ENCODE measurements around the gene SPACDR. TPM values are rescaled to one million over a fixed set of nuclear protein-coding genes. Genes with fewer than 3 reads are reported as not detected.

Gene SPACDR
- total and polyA plus RNA-seq, 2 donors (not counting 1 experiment from before 2014, with no cell fraction given): 2.1 to 3.7 TPM

- no peak for TF ChIP-seq EZH2 (IDR thresholded peaks at IDR 0.05; ENCODE audit: borderline replicate concordance, insufficient read depth, low read depth, low read length, poor library complexity, severe bottlenecking)
- TF ChIP-seq CTCF (IDR thresholded peaks at IDR 0.05): no peak
- Histone ChIP-seq H3K27me3 (replicated peaks in 1 of 4; ENCODE audit: control extremely low read depth in 1 of 4, control insufficient read depth in 3 of 4, insufficient read depth in 4 of 4, low read length in 3 of 4) (no peaks in the 10 kb centered on the region), H3K27ac (ENCODE audit: low read length in 2 of 2) (no peak overlapping the region), H3K4me3 (ENCODE audit: control extremely low read depth in 1 of 5, extremely low read depth in 1 of 5, insufficient read depth in 1 of 5, low read depth in 2 of 5, low read length in 4 of 5) (no peak overlapping the region), H3K36me3 (replicated peaks in 1 of 2; ENCODE audit: control extremely low read depth in 1 of 2, control insufficient read depth in 1 of 2, extremely low read depth in 1 of 2, insufficient read depth in 2 of 2, low read length in 1 of 2) (no peaks in the 10 kb centered on the region), H3K79me2 (ENCODE audit: control insufficient read depth, insufficient read depth, low read length) (no peaks in the 10 kb centered on the region), H3K4me1 (ENCODE audit: control insufficient read depth in 2 of 2, insufficient read depth in 2 of 2, low read length in 2 of 2) (peaks cover 18 to 31% of the 10 kb centered on the region in 2 donors), H3K9me3 (ENCODE audit: control extremely low read depth in 1 of 3, control insufficient read depth in 2 of 3, insufficient read depth in 1 of 3, low read length in 2 of 3) (no peaks in the 10 kb centered on the region), H3K9ac (ENCODE audit: low read length) (no peak overlapping the region), H3K4me2 (replicated peaks; ENCODE audit: low read depth, low read length, poor library complexity, severe bottlenecking) (no peak overlapping the region), H2AFZ (ENCODE audit: insufficient read depth, low read depth, low read length, poor library complexity, severe bottlenecking) (no peak overlapping the region), H4K20me1 (ENCODE audit: control insufficient read depth, insufficient read depth, low read length, poor library complexity, severe bottlenecking) (no peaks in the 10 kb centered on the region)
- H3K4me1 Mint-ChIP-seq: peaks cover 22% of the 10 kb centered on the region
- ATAC-seq (ENCODE audit: low read depth): no peak
- no peak overlapping the region for H3K4me3 Mint-ChIP-seq
- ChIA-PET POLR2A (interaction anchor here (0.7 to 1.4 kb wide), 2 partner anchors 10 to 229 kb away, joined by 5 to 7 read pairs; partner anchors contain the start of gene PPP1R35), CTCF (interaction anchor here (1.3 to 4.7 kb wide), 2 partner anchors 10 to 39 kb away, joined by 4 to 26 read pairs; partner anchors contain the start of gene PPP1R35)
- 67% methylated on average over 1 of the region's 2 CpGs for WGBS (ENCODE audit: insufficient coverage)
- H3K9me3 Mint-ChIP-seq (ENCODE audit: insufficient read depth): no peaks in the 10 kb centered on the region
- intact Hi-C loops (cut with micrococcal nuclease): no loop called here
- no peak for DNase-seq
- no peak overlapping the region for H3K27ac Mint-ChIP-seq
- no peaks in the 10 kb centered on the region for H3K27me3 Mint-ChIP-seq
Measured at GRCh38 chr7:100446040-100446439, 18.0 kb downstream of the SPACDR start.
